ENCODE measurements around the gene GLRX3. TPM values are rescaled to one million over a fixed set of nuclear protein-coding genes. Genes with fewer than 3 reads are reported as not detected.

GLRX3 gene
- total and polyA plus RNA-seq, 2 donors (not counting 3 experiments of a cell fraction or from before 2014, with no cell fraction given): 71.6 to 132 TPM

DNA sequence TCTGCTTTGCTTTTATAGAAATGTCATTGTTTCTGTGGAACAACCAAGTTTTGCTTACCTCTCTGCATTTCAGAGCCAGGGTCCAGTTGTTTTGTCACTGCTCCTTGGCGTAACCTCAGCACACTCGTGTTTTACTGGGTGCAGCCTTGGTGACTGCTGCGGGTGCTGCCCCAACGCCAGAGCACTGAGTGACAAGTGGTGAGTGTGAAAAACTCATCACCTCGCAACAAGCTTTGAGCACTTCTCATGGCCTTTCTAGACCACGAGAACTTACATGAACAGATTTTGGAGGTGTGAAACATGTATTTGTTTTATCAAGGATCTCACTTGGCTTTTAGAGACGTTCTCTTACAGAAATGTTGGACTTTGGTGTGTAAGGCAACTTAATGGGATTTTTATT lies 31.0 kb downstream of the GLRX3 start:
- H3K4me1 ChIP-seq (ENCODE audit: control insufficient read depth, extremely low read depth, insufficient read depth, low read length): no peaks in the 10 kb centered on the region
- H3K27ac ChIP-seq (ENCODE audit: insufficient read depth, low read depth, low read length): no peak overlapping the region
- no peaks in the 10 kb centered on the region for H4K20me1 ChIP-seq (replicated peaks; ENCODE audit: control insufficient read depth, extremely low read depth, insufficient read depth, low read length)
- H3K27me3 ChIP-seq (ENCODE audit: control insufficient read depth in 2 of 2, insufficient read depth in 2 of 2, low read length in 2 of 2): no peaks in the 10 kb centered on the region
- intact Hi-C loops (cut with micrococcal nuclease): no loop called here
- no peak overlapping the region for H3K9ac ChIP-seq (replicated peaks; ENCODE audit: extremely low read depth, insufficient read depth, low read length)
- no peaks in the 10 kb centered on the region for H3K9me3 ChIP-seq (replicated peaks; ENCODE audit: control insufficient read depth, insufficient read depth, low read length)
- POLR2A ChIA-PET: no interaction called here
- H3K4me2 ChIP-seq (ENCODE audit: insufficient read depth, low read length): no peak overlapping the region
- dilution Hi-C loops (cut with MboI; ENCODE audit: extremely low pct_ligation_motif_present, low sequenced_read_pairs): no loop called here
- FAIRE-seq (no peak), DNase-seq (ENCODE audit: low read depth, low spot score) (no peak)
- H3K79me2 ChIP-seq (ENCODE audit: control insufficient read depth, insufficient read depth, low read length): peaks cover 10% of the 10 kb centered on the region
- H3K9me1 ChIP-seq (replicated peaks; ENCODE audit: control insufficient read depth, extremely low read depth, insufficient read depth, low read length): no peaks in the 10 kb centered on the region
- peaks cover 2 to 17% of the 10 kb centered on the region in 2 experiments for H3K36me3 ChIP-seq (ENCODE audit: control insufficient read depth in 2 of 2, extremely low read depth in 1 of 2, insufficient read depth in 2 of 2, low read length in 2 of 2)
- no peak for TF ChIP-seq FOS (IDR thresholded peaks at IDR 0.05; ENCODE audit: borderline replicate concordance, insufficient read depth, low read length)
- TF ChIP-seq POLR2AphosphoS5 (IDR thresholded peaks at IDR 0.05; ENCODE audit: insufficient read depth, low read depth, low read length): no peak
- TF ChIP-seq JUN (IDR thresholded peaks at IDR 0.05; ENCODE audit: borderline replicate concordance, insufficient read depth, insufficient read length, low read depth): no peak
- no peak for TF ChIP-seq POLR2A (IDR thresholded peaks at IDR 0.05; ENCODE audit: low read depth, low read length)
- TF ChIP-seq MYC (IDR thresholded peaks at IDR 0.05; ENCODE audit: low read depth, low read length): no peak
- TF ChIP-seq, protein P1, sequence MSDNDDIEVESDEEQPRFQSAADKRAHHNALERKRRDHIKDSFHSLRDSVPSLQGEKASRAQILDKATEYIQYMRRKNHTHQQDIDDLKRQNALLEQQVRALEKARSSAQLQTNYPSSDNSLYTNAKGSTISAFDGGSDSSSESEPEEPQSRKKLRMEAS (IDR thresholded peaks at IDR 0.05; ENCODE audit: insufficient read depth, insufficient read length): no peak
- no peak for TF ChIP-seq EZH2 (IDR thresholded peaks at IDR 0.05; ENCODE audit: borderline replicate concordance, low read depth, low read length, severe bottlenecking)
- no peak for TF ChIP-seq GATA2 (IDR thresholded peaks at IDR 0.05; ENCODE audit: insufficient read depth, insufficient read length, low read depth, low read length)
- TF ChIP-seq, protein P2, sequence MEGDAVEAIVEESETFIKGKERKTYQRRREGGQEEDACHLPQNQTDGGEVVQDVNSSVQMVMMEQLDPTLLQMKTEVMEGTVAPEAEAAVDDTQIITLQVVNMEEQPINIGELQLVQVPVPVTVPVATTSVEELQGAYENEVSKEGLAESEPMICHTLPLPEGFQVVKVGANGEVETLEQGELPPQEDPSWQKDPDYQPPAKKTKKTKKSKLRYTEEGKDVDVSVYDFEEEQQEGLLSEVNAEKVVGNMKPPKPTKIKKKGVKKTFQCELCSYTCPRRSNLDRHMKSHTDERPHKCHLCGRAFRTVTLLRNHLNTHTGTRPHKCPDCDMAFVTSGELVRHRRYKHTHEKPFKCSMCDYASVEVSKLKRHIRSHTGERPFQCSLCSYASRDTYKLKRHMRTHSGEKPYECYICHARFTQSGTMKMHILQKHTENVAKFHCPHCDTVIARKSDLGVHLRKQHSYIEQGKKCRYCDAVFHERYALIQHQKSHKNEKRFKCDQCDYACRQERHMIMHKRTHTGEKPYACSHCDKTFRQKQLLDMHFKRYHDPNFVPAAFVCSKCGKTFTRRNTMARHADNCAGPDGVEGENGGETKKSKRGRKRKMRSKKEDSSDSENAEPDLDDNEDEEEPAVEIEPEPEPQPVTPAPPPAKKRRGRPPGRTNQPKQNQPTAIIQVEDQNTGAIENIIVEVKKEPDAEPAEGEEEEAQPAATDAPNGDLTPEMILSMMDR (IDR thresholded peaks at IDR 0.05; ENCODE audit: extremely low read depth in 1 of 2, insufficient read depth in 1 of 2, low read depth in 1 of 2, low read length in 2 of 2): no peak
- H2AFZ ChIP-seq (ENCODE audit: low read depth, low read length): no peak overlapping the region
- H3K4me3 ChIP-seq (replicated peaks in 1 of 3; ENCODE audit: insufficient read depth in 1 of 3, low read depth in 1 of 3, low read length in 3 of 3): no peak overlapping the region
- no TSS peak for BruUV-seq (replicated peaks)
- CTCF ChIA-PET: interaction anchor here (1.2 kb wide), 1 partner anchor 9 kb away, joined by 3 read pairs; no protein-coding TSS in a partner anchor

Measured in endothelial cell of umbilical vein (primary cell).